ENCODE results near the gene CANX. TPM values are rescaled to one million over a fixed set of nuclear protein-coding genes. Genes with fewer than 3 reads are reported as not detected.

CANX gene
- total and polyA plus RNA-seq, 9 of the 15 experiments (the other 6 are each of a cell fraction or from before 2014, with no cell fraction given): 155 to 893 (median 589) TPM

DNA sequence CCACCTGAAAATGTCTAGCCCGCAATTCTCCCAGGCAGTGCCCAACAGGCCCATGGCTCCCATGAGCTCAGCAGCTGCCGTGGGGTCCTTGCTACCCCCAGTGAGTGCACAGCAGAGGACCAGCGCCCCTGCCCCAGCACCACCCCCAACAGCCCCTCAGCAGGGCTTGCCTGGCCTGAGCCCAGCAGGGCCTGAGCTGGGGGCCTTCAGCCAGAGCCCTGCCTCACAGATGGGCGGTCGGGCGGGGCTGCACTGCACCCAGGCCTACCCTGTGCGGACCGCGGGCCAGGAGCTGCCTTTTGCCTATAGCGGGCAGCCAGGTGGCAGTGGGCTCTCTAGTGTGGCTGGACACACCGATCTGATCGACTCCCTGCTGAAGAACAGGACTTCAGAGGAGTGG is 75.7 kb downstream of the CANX start:
- POLR2A ChIA-PET: interaction anchor here (0.6 to 1.2 kb wide), 2 partner anchors 9 to 12 kb away, joined by 3 read pairs; no protein-coding TSS in a partner anchor
- H3K4me1 ChIP-seq (replicated peaks in 1 of 2; ENCODE audit: control insufficient read depth in 2 of 2, insufficient read depth in 2 of 2, low read length in 2 of 2): peaks cover 0 to 10% of the 10 kb centered on the region in 2 experiments; a peak in 1 of 5 replicates
- H2AFZ ChIP-seq (ENCODE audit: low read depth, low read length): no peak overlapping the region
- in situ Hi-C loops (cut with MboI): no loop called here
- no peak overlapping the region; a peak in 1 of 4 replicates for H3K9ac ChIP-seq (ENCODE audit: insufficient read depth in 1 of 2, low read depth in 2 of 2, low read length in 2 of 2)
- no peaks in the 10 kb centered on the region for H3K27me3 ChIP-seq (ENCODE audit: control insufficient read depth in 2 of 2, insufficient read depth in 2 of 2, low read length in 2 of 2)
- ATAC-seq: no peak
- no peaks in the 10 kb centered on the region for H3K79me2 ChIP-seq (ENCODE audit: control insufficient read depth, insufficient read depth, low read length)
- 95% methylated on average over 5 of the region's 12 CpGs for WGBS (ENCODE audit: insufficient coverage, low coverage, missing lambda C conversion rate)
- FAIRE-seq: no peak
- no TSS peak for BruUV-seq (replicated peaks)
- CTCF ChIA-PET (ENCODE audit: low intra/inter-chr PET ratio): no interaction called here
- DNase-seq (ENCODE audit: extremely low read depth in 1 of 4, low spot score in 3 of 4): no peak
- no peak for TF ChIP-seq JUNB (CRISPR knock-in tag; conservative IDR thresholded peaks at IDR 0.05)
- no peak for TF ChIP-seq XRCC3 (IDR thresholded peaks at IDR 0.05)
- TF ChIP-seq SNIP1 (IDR thresholded peaks at IDR 0.05; ENCODE audit: low read depth): no peak
- TF ChIP-seq, protein P1, sequence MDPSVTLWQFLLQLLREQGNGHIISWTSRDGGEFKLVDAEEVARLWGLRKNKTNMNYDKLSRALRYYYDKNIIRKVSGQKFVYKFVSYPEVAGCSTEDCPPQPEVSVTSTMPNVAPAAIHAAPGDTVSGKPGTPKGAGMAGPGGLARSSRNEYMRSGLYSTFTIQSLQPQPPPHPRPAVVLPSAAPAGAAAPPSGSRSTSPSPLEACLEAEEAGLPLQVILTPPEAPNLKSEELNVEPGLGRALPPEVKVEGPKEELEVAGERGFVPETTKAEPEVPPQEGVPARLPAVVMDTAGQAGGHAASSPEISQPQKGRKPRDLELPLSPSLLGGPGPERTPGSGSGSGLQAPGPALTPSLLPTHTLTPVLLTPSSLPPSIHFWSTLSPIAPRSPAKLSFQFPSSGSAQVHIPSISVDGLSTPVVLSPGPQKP (CRISPR knock-in tag; IDR thresholded peaks at IDR 0.05): no peak
- no peak for TF ChIP-seq KLF13 (tag; IDR thresholded peaks at IDR 0.05; ENCODE audit: borderline replicate concordance, low read depth)
- TF ChIP-seq TGIF2 (CRISPR knock-in tag; IDR thresholded peaks at IDR 0.05): no peak
- peaks cover 3% of the 10 kb centered on the region for H3K9me1 ChIP-seq (ENCODE audit: control insufficient read depth, insufficient read depth, low read length)
- H4K20me1 ChIP-seq (replicated peaks; ENCODE audit: control insufficient read depth, insufficient read depth, low read length): peaks cover 5% of the 10 kb centered on the region; the same call in 1 of the 2 replicates
- H3K4me3 ChIP-seq: no peak overlapping the region
- no peaks in the 10 kb centered on the region for H3K9me3 ChIP-seq (replicated peaks; ENCODE audit: control insufficient read depth, insufficient read depth, low read depth, low read length)
- peaks cover 84% of the 10 kb centered on the region for H3K36me3 ChIP-seq (ENCODE audit: control insufficient read depth, insufficient read depth, low read length)
- no peak overlapping the region for H3K27ac ChIP-seq (ENCODE audit: extremely low read depth, low read depth, low read length)
- H3K4me2 ChIP-seq (ENCODE audit: insufficient read depth, low read length): no peak overlapping the region
- intact Hi-C loops (cut with micrococcal nuclease): no loop called here
